Measurements from ENCODE around the gene PHF20.
"Not testable (repeated sequence)": the region's sequence is repeated elsewhere in the genome, so short reads cannot be mapped to it uniquely, and the experiment has no call there.

The PHF20 gene

GRCh38 chr20:35771689-35772562 is at the start of gene PHF20:
Gene PHF20 (plus strand): TSS chr20:35772015. CDS start chr20:35801523, 29,508 bp downstream.
- peak; percentile 93 for DNase-seq

DNA sequence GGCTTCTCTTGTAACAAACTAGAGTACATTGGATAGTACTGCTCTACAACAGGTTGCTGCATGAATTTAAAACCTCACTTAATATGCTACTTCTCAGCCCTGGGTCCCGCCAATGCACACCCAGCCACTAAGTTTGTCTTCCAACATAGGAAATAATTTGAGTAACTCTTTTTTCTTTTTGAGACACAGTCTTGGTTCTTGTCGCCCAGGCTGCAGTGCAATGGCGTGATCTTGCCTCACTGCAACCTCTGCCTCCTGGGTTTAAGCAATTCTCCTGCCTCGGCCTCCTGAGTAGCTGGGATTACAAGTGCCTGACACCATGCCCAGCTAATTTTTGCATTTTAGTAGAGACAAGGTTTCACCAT is 48.6 kb upstream of the PHF20 start:
- not testable (repeated sequence) for DNase-seq

GRCh38 chr20:35723652-35724320 is 48.0 kb upstream of the PHF20 start:
- not testable (repeated sequence) for DNase-seq

- no peak for DNase-seq
Observed at GRCh38 chr20:35724321-35725230, 47.2 kb upstream of the PHF20 start.

- DNase-seq: no peak
Observed at GRCh38 chr20:35726842-35727711, 44.7 kb upstream of the PHF20 start.

DNA sequence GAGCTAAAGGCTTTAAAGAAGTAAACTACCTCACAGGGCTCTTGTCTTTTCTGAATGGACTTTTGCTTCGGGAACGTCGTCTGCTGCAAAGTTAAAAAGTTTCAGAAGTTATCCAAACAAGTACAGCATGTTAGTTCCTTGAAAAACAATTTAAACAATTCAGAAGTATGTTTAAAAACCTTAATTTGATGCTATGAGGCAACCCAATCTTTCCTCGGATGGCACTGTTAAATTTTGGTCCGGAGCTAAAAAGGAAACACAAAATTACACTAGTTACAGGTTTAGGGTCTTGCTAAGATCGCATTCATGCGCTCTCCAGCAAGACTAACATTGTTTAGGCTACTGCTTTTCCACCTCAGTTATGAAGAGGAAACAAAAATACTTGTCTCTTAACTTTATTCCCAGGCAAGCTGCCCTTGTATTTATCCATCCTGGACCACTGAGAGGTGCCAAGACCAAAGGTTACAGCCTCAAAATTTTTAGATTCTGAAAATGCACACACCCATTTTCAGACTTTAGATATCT is 42.5 kb upstream of the PHF20 start:
- no peak for DNase-seq

GRCh38 chr20:35729836-35730582 is 41.8 kb upstream of the PHF20 start:
- DNase-seq: no peak

DNA sequence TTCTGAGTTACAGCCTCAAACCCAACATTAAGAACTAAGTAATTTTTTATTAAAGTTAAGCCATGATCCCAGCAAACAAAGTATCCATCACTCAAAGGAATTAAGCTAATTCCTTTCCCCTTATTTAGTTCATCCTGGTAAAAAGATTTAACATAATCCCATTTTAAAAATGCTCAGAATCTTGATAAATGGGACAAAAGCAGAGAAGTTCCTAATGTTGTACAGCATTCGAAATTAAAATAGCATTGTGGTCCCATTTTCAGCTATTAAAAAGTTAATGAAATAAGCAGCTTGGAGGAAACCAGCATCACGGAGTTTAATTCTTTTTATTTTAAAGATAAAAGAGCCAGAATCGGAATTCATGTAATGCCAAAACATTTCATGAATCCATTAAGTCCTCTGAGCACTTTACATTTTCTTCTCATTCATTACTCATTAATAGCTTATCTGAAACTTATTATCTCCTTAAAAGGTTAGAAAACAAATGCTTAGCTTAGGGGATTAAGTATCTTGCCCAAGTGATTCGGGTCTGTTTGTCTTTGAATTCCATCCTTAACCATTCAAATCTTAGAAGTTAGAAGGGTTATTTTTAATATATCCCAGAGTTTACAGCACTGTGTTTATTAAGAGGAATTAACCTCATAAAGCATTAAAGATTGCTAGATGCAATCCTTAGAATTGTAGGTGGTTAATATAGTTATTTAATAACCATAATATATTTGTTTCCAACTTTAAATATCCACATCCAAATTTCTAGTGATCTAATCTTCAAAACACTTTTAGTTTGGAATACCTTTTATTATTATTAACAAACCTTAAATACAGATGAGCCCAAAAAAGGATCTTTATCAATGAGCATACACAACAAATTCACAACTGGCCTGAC is 41.0 kb upstream of the PHF20 start:
- DNase-seq: no peak

- no peak for DNase-seq
Observed at GRCh38 chr20:35731469-35731788, 40.4 kb upstream of the PHF20 start.

- no peak for DNase-seq
Observed at GRCh38 chr20:35731862-35732643, 39.8 kb upstream of the PHF20 start.

GRCh38 chr20:35732644-35732982 is 39.2 kb upstream of the PHF20 start:
- DNase-seq: no peak

- no peak for DNase-seq
Observed at GRCh38 chr20:35734374-35734773, 37.4 kb upstream of the PHF20 start.

GRCh38 chr20:35734777-35735649 is 36.8 kb upstream of the PHF20 start:
- DNase-seq: no peak

DNA sequence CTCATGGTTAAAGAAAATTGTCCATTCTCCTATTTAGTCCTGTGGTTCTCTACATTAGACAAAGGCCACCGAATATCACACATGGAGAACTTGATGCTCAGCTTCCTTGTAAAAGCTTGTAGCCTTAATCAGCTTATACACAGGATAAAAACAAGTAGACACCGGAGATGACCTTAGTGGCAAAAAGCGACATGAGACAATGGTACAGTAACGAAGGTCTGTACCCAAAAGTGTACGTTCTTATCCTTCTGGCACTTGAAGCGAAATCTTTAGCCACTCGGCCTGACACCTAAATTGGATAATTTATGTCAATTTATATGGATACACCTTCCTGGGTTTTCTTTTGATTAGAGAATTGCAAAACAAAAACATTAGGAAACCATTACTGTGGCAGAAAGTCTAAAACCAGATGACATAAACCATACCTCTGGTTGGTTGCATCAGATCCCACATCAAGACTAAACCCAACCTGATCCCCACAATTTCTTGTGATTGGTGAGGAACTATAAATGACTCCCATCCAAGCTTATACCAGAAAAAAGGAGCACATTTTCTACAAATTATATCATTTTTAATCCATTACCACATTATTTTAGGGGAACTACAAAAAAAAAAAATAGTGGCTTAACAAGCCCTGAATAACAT is 35.9 kb upstream of the PHF20 start:
- no peak for DNase-seq

DNA sequence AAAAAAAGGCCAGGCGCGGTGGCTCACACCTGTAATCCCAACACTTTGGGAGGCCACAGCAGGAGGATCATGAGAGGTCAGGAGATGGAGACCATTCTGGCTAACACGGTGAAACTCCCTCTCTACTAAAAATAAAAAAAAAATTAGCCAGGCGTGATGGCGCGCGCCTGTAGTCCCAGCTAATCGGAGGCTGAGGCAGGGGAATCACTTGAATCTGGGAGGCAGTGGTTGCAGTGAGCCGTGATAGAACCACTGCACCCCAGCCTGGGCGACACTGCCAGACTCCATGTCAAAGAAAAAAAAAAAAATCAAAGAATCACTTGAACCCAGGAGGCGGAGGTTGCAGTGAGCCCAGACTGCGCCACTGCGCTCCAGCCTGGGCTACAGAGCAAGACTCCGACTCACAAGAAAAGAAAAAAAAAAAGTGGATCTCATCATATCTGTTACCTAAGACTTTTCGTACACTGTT is 33.9 kb upstream of the PHF20 start:
- DNase-seq: no peak

- DNase-seq: no peak
Observed at GRCh38 chr20:35738410-35739179, 33.2 kb upstream of the PHF20 start.

All from hematopoietic multipotent progenitor cell treated with erythropoietin and hydrocortisone succinate and interleukin-3 and kit ligand, for 8 days (in vitro differentiated cells).